ENCODE results near the gene FBH1. TPM values are rescaled to one million over a fixed set of nuclear protein-coding genes. Genes with fewer than 3 reads are reported as not detected.

Gene FBH1
- total and polyA plus RNA-seq, 9 of the 15 experiments (the other 6 are each of a cell fraction or from before 2014, with no cell fraction given) = 13.4 to 108 (median 77.8) TPM

DNA sequence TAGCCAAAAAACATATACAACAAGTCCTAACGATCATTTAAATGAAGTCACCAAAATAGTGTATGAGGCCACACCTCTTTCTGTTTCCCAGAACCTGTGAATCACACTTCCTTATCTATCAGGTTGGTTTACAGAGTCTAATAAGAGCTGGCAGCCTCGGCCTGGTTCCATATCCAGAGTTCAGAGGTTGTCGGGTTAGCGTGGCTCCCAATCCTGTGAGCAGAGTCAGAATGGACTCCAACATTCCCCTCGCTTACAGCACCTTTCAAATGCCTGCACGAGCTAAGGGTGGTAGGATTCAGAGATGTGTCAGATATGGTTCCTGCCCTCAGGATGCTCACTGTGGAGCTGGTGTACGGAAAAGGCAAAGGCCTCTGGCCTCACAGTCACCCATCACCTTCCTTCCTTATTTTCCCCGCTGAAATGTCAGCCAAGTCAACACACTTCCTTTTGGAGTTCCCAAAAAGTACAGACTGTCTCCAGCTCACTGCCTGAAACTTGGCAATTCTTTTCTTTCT, 81.3 kb downstream of the FBH1 start (continued):
- TF ChIP-seq FOXM1 (IDR thresholded peaks at IDR 0.05; ENCODE audit: low read depth) (0 out of 2 replicates have a peak, but pooled peaks have one; percentile 33), FOXM1 (CRISPR knock-in tag; IDR thresholded peaks at IDR 0.05; ENCODE audit: low read depth) (no peak), SNRNP70 (optimal IDR thresholded peaks at IDR 0.05; ENCODE audit: low read depth, low read length) (no peak), JUND (IDR thresholded peaks at IDR 0.05; ENCODE audit: borderline replicate concordance, low read depth, low read length) (peak; percentile 90), JUND (tag; IDR thresholded peaks at IDR 0.05; ENCODE audit: borderline replicate concordance, low read depth, low read length) (peak; percentile 94; the same call in 2 of the 3 replicates), BRD4 (IDR thresholded peaks at IDR 0.05) (no peak), DPF2 (IDR thresholded peaks at IDR 0.05) (peak; percentile 89), MEF2D (tag; conservative IDR thresholded peaks at IDR 0.05; ENCODE audit: low read depth) (peak; percentile 25; the same call in 1 of the 2 replicates), MYC (IDR thresholded peaks at IDR 0.05; ENCODE audit: low read depth, low read length) (no peak), MYC (CRISPR knock-in tag; IDR thresholded peaks at IDR 0.05; ENCODE audit: borderline replicate concordance, low read depth) (0 out of 2 replicates have a peak, but pooled peaks have one; percentile 38), SAFB (IDR thresholded peaks at IDR 0.05; ENCODE audit: borderline replicate concordance, low read depth, low read length) (no peak), RFX1 (IDR thresholded peaks at IDR 0.05) (no peak), PTBP1 (IDR thresholded peaks at IDR 0.05; ENCODE audit: low read depth, low read length) (no peak), MBD2 (IDR thresholded peaks at IDR 0.05; ENCODE audit: borderline replicate concordance, low read depth) (peak; percentile 17; the same call in 1 of the 2 replicates), ZBTB33 (CRISPR knock-in tag; IDR thresholded peaks at IDR 0.05) (no peak), RBM15 (IDR thresholded peaks at IDR 0.05; ENCODE audit: insufficient read depth, low read length) (no peak), TCF7L2 (IDR thresholded peaks at IDR 0.05; ENCODE audit: low read depth, low read length) (no peak), GTF3C2 (IDR thresholded peaks at IDR 0.05; ENCODE audit: borderline replicate concordance, extremely low read depth, insufficient read length) (no peak), ZNF274 (IDR thresholded peaks at IDR 0.05; ENCODE audit: borderline replicate concordance, low read depth, low read length) (no peak), RFX7 (CRISPR knock-in tag; IDR thresholded peaks at IDR 0.05) (no peak), CEBPG (CRISPR knock-in tag; IDR thresholded peaks at IDR 0.05) (0 out of 2 replicates have a peak, but pooled peaks have one; percentile 4), CEBPG (tag; conservative IDR thresholded peaks at IDR 0.05 in 1 of 2, IDR thresholded peaks at IDR 0.05 in 1 of 2) (no peak), GTF2A2 (tag; IDR thresholded peaks at IDR 0.05) (no peak), THRAP3 (IDR thresholded peaks at IDR 0.05; ENCODE audit: borderline replicate concordance) (no peak), ZNF212 (CRISPR knock-in tag; IDR thresholded peaks at IDR 0.05) (no peak)
- TF ChIP-seq, protein P1, sequence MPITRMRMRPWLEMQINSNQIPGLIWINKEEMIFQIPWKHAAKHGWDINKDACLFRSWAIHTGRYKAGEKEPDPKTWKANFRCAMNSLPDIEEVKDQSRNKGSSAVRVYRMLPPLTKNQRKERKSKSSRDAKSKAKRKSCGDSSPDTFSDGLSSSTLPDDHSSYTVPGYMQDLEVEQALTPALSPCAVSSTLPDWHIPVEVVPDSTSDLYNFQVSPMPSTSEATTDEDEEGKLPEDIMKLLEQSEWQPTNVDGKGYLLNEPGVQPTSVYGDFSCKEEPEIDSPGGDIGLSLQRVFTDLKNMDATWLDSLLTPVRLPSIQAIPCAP (CRISPR knock-in tag; IDR thresholded peaks at IDR 0.05; ENCODE audit: borderline replicate concordance) = no peak

Measured in K562 (cell line).